CD14-positive monocyte (primary cell): ENCODE data around the gene UEVLD. TPM values are rescaled to one million over a fixed set of nuclear protein-coding genes. Genes with fewer than 3 reads are reported as not detected.

Experiments used
- DNase-seq, 3 donors: peaks; one replicate each; pipeline ENCODE4 v3.0.0-alpha.2; 2011 to 2022
- H2AFZ ChIP-seq: 2 replicates; pipeline ENCODE4 v1.6.0; 2012; ENCODE audit warnings: mild to moderate bottlenecking, low read depth, low read length, inconsistent platforms; ENCODE audit not compliant: insufficient read depth, poor library complexity, severe bottlenecking
- H3K27ac ChIP-seq, 2 donors: 1 replicate in 1 of 2; 2 replicates in 1 of 2; pipeline ENCODE4 v1.5.1; 2012 to 2013; ENCODE audit warnings: low read length in 2 of 2, control low read depth in 1 of 2, inconsistent platforms in 1 of 2, low read depth in 1 of 2, mild to moderate bottlenecking in 1 of 2
- H3K27me3 ChIP-seq, 2 donors: one replicate each; pipeline versions ENCODE4 v1.6.0 to v1.6.1; 2011 to 2013; ENCODE audit warnings: low read length in 2 of 2; ENCODE audit not compliant: control insufficient read depth in 2 of 2, insufficient read depth in 2 of 2
- H3K36me3 ChIP-seq, 2 donors: replicated peaks in 1 of 2; 1 replicate in 1 of 2; 2 replicates in 1 of 2; pipeline versions ENCODE4 v1.5.1 to v1.6.1; 2012 to 2013; ENCODE audit warnings: low read length in 2 of 2, control low read depth in 1 of 2, inconsistent platforms in 1 of 2, mild to moderate bottlenecking in 1 of 2; ENCODE audit not compliant: insufficient read depth in 2 of 2, control insufficient read depth in 1 of 2
- H3K4me1 ChIP-seq, 2 donors: 1 replicate in 1 of 2; 2 replicates in 1 of 2; pipeline versions ENCODE4 v1.5.1 to v1.6.1; 2012 to 2013; ENCODE audit warnings: low read length in 2 of 2, control low read depth in 1 of 2, inconsistent platforms in 1 of 2, mild to moderate bottlenecking in 1 of 2, moderate library complexity in 1 of 2; ENCODE audit not compliant: insufficient read depth in 2 of 2, control insufficient read depth in 1 of 2
- H3K4me2 ChIP-seq: replicated peaks from 2 replicates; pipeline ENCODE3; 2012; ENCODE audit warnings: low read length, moderate library complexity, mild to moderate bottlenecking; ENCODE audit not compliant: poor library complexity, severe bottlenecking; ENCODE audit errors: extremely low read depth
- H3K4me3 ChIP-seq, 3 experiments: fragments of 200-600 bp in 1 of 3; sonication (generic) in 1 of 3; replicated peaks in 1 of 3; 1 replicate in 2 of 3; 2 replicates in 1 of 3; pipeline ENCODE4 v1.5.1; 2011 to 2013; ENCODE audit warnings: low read length in 3 of 3, mild to moderate bottlenecking in 3 of 3, control low read depth in 2 of 3, low read depth in 2 of 3, inconsistent platforms in 1 of 3, moderate library complexity in 1 of 3
- H3K79me2 ChIP-seq: 2 replicates; pipeline ENCODE4 v1.6.0; 2012; ENCODE audit warnings: mild to moderate bottlenecking, control low read depth, inconsistent platforms, low read length, moderate library complexity; ENCODE audit not compliant: insufficient read depth
- H3K9ac ChIP-seq: 2 replicates; pipeline ENCODE4 v1.6.0; 2017; ENCODE audit warnings: low read length, mild to moderate bottlenecking; ENCODE audit not compliant: insufficient read depth, poor library complexity, severe bottlenecking
- H3K9me3 ChIP-seq, 2 donors: replicated peaks in 1 of 2; 1 replicate in 1 of 2; 2 replicates in 1 of 2; pipeline versions ENCODE4 v1.5.1 to v1.6.1; 2012 to 2013; ENCODE audit warnings: low read length in 2 of 2, control low read depth in 1 of 2; ENCODE audit not compliant: control insufficient read depth in 1 of 2, insufficient read depth in 1 of 2
- H4K20me1 ChIP-seq: 2 replicates; pipeline ENCODE4 v1.6.0; 2012; ENCODE audit warnings: mild to moderate bottlenecking, low read length, control low read depth, moderate library complexity; ENCODE audit not compliant: insufficient read depth
- H3K27ac Mint-ChIP-seq, 7 donors: one replicate each; pipeline ENCODE4 v1.8.0; 2020; ENCODE audit warnings: mild to moderate bottlenecking in 7 of 7, mixed read lengths in 7 of 7, moderate library complexity in 6 of 7, inconsistent platforms in 2 of 7
- H3K27me3 Mint-ChIP-seq, 3 donors: one replicate each; pipeline ENCODE4 v1.8.0; 2021 to 2022; ENCODE audit warnings: low read depth in 3 of 3, mild to moderate bottlenecking in 3 of 3, mixed read lengths in 3 of 3, moderate library complexity in 3 of 3, inconsistent platforms in 1 of 3
- H3K36me3 Mint-ChIP-seq, 2 donors: one replicate each; pipeline ENCODE4 v1.8.0; 2020; ENCODE audit warnings: mixed read lengths in 2 of 2, inconsistent platforms in 1 of 2, mild to moderate bottlenecking in 1 of 2
- H3K4me1 Mint-ChIP-seq: one replicate; pipeline ENCODE4 v1.8.0; 2020; ENCODE audit warnings: mild to moderate bottlenecking, mixed read lengths
- H3K4me3 Mint-ChIP-seq, 2 donors: one replicate each; pipeline ENCODE4 v1.8.0; 2020; ENCODE audit warnings: mild to moderate bottlenecking in 2 of 2, mixed read lengths in 2 of 2, moderate library complexity in 1 of 2
- H3K9me3 Mint-ChIP-seq, 7 donors: one replicate each; pipeline ENCODE4 v1.8.0; 2020 to 2022; ENCODE audit warnings: mixed read lengths in 7 of 7, mild to moderate bottlenecking in 6 of 7, moderate library complexity in 6 of 7, inconsistent platforms in 2 of 7
- CTCF ChIP-seq: fragments of 200-600 bp; IDR thresholded peaks from one replicate; pipeline ENCODE4 v1.8.0; 2022; ENCODE audit warnings: antibody characterized with exemption, mild to moderate bottlenecking
- WGBS: methylation state at CpG from one replicate; pipeline ENCODE4 v1.1.5; 2013; ENCODE audit warnings: missing lambda C conversion rate; ENCODE audit not compliant: insufficient coverage; 5-methylcytosine and 5-hydroxymethylcytosine counted together
- intact Hi-C, 2 donors: fragments of 100-400 bp; cut with micrococcal nuclease; formaldehyde crosslinking; loops; one replicate each; pipeline versions ENCODE4 v1.15.0 to v1.15.1; 2023
- polyA plus RNA-seq, 3 donors: library from polyadenylated mRNA; depleted of rRNA in 1 of 3; unstranded in 2 of 3; stranded (reverse) in 1 of 3; fragments of 300-500 nt in 2 of 3; fragments of >200 nt in 1 of 3; fragmentation: Illumina TruSeq in 2 of 3; gene quantifications; 1 replicate in 2 of 3; 2 replicates in 1 of 3; pipeline ENCODE4 v1.2.3, GENCODE V29; 2012 to 2021

Gene UEVLD
- polyA plus RNA-seq, 3 donors = 8.0 to 15.5 (median 11.7) TPM

DNA sequence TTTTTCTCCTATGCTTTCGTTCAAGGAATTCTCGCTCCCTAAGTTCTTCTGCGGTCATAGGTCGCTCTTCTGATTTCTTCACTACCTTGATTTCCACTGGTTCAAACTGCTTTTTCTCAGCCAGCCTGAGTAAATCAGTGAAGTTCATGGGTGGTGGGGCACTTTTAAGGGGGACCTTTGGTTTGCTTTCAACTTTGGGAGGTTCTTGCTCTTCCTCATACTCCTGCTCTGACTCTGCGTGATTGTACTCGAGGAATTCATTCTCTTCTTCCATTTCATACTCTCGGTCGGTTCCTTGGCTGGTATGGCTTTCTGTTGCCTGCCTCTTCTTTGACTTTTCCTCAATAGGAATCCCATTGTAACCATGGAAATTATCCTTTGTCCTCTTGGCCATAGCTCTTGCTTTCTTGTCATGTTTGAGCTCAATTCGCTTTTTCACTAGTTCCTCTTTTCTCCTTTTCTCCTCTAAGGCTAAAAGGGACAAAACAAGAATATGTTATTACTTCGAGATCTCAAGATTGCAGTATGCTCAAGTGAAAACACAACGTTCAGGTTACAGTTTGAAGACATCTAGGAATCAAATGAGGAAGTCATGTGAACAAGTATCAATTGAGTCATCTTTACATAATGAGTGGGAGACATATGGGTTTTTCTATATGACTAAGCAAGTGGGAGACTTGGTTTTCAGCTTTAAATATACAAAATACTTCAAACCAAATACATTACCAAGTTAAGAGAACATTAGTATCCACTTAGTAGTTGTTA, 27.3 kb upstream of the UEVLD start:
- Mint-ChIP-seq H3K4me3 (no peak overlapping the region), H3K4me1 (peaks cover 37% of the 10 kb centered on the region), H3K9me3 (peaks cover 0 to 2% (median 0%) of the 10 kb centered on the region in 7 donors), H3K27ac (peak overlapping the region; percentile 69 to 90 (median 79)), H3K36me3 (peaks cover 43 to 52% of the 10 kb centered on the region in 2 donors), H3K27me3 (peaks cover 0 to 2% (median 0%) of the 10 kb centered on the region in 3 donors)
- WGBS = 53% methylated on average over 3 of the region's 11 CpGs
- Histone ChIP-seq H3K4me1 (peaks cover 18 to 26% of the 10 kb centered on the region in 2 donors), H3K79me2 (peaks cover 41% of the 10 kb centered on the region), H3K9me3 (no peaks in the 10 kb centered on the region), H4K20me1 (peaks cover 56% of the 10 kb centered on the region), H3K27me3 (no peaks in the 10 kb centered on the region), H3K4me2 (no peak overlapping the region), H3K4me3 (no peak overlapping the region), H3K27ac (peak overlapping the region in 1 of 2 donors; percentile 42), H3K9ac (no peak overlapping the region), H2AFZ (no peak overlapping the region), H3K36me3 (peaks cover 41 to 48% of the 10 kb centered on the region in 2 donors)
- no peak for TF ChIP-seq CTCF
- intact Hi-C loops = no loop called here
- peak; percentile 53 to 88 (median 60) for DNase-seq

DNA sequence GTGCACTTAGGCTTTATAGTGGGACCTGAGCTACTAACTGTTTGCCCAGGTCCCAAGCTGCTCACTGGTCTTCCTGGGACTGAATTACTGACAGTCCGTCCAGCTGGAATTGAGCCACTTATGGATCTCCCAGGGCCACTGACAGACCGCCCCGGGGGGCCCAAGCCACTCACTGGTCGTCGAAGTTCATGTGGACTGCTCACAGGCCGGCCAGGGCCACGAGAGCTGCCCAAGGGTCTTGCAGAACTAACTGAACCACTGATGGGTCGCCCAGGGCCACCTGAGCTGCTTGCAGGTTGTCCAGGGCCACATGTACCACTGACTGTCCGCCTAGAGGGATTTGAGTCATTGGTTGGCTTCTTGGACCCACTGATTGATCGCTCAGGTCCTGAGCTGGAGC, 26.1 kb upstream of the UEVLD start:
- peak overlapping the region in 1 of 2 donors; percentile 42 for H3K27ac ChIP-seq
- intact Hi-C loops = no loop called here
- Mint-ChIP-seq H3K36me3 (peaks cover 51 to 61% of the 10 kb centered on the region in 2 donors), H3K27me3 (peaks cover 0 to 2% (median 0%) of the 10 kb centered on the region in 3 donors), H3K4me1 (peaks cover 31% of the 10 kb centered on the region), H3K27ac (no peak overlapping the region), H3K9me3 (peaks cover 0 to 2% (median 0%) of the 10 kb centered on the region in 7 donors), H3K4me3 (no peak overlapping the region)
- no peak overlapping the region for H2AFZ ChIP-seq
- DNase-seq = no peak
- no peak overlapping the region for H3K4me2 ChIP-seq
- peaks cover 48 to 57% of the 10 kb centered on the region in 2 donors for H3K36me3 ChIP-seq
- H3K4me3 ChIP-seq = no peak overlapping the region
- H4K20me1 ChIP-seq = peaks cover 46% of the 10 kb centered on the region
- H3K9ac ChIP-seq = no peak overlapping the region
- no peaks in the 10 kb centered on the region for H3K27me3 ChIP-seq
- no peak for TF ChIP-seq CTCF
- 98% methylated on average over 10 of the region's 10 CpGs for WGBS
- no peaks in the 10 kb centered on the region for H3K9me3 ChIP-seq
- H3K4me1 ChIP-seq = peaks cover 18 to 26% of the 10 kb centered on the region in 2 donors
- H3K79me2 ChIP-seq = peaks cover 31% of the 10 kb centered on the region
